ENCODE measurements around the gene HOXA3.

Gene HOXA3

DNA sequence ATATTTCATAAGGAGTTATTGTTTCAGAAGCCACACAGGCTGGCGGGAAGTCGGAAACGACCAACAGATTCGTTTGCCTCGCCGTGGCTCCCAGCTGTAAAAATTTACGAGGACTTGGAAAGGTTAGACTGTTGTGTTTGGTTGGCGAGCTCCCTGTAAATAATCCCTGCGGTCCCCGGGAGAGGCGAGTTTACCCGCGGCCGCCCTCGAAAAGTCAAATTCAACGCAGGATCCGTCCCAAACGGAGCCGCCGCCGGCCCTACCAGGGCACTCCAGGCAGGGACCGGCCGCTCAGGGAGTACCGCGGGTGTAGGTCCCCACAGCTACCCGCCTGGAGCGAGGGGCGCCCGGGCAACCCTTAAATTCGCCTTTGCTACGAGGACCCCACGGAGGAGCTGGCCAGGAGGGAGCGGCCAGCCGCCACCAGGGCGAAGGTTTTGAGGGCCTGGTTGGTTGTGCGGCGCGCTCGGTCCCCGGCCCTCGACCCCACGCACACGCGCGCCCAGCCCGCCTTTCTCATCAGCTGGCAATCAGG is 13.7 kb upstream of the HOXA3 start:
- DNase-seq (ENCODE audit: low spot score) = no peak

DNA sequence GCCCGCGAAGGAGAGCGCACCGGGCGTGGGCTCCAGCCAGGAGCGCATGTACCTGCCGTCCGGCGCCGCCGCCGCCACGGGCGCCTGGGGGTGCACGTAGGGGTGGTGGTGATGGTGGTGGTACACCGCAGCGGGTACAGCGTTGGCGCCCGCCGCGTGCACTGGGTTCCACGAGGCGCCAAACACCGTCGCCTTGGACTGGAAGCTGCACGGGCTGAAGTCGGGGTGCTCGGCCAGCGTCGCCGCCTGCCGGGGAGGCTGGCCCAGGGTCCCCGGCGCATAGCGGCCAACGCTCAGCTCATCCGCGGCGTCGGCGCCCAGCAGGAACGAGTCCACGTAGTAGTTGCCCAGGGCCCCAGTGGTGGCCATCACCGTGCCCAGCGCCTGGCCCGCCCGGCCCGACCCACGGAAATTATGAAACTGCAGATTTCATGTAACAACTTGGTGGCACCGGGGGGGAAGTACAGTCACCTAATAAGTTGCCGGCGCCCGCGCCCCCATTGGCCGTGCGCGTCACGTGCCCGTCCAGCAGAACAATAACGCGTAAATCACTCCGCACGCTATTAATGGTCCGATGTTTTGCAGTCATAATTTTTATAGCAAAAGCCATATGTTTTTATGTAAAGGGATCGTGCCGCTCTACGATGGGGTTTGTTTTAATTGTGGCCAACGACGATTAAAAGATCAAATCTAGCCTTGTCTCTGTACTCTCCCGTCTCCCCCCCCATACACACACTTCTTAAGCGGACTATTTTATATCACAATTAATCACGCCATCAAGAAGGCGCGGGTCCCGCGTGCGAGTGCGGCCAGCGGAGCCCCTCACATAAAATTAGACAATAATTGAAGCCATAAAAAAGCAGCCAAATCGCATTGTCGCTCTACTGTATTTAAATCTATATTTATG is 13.0 kb upstream of the HOXA3 start, which contains the start of gene HOXA9:
HOXA9 (minus strand) TSS at position 449 of the 907 bp plus-strand sequence; CDS start at position 369, 80 bp downstream.
- no peak for DNase-seq (ENCODE audit: low spot score)

DNA sequence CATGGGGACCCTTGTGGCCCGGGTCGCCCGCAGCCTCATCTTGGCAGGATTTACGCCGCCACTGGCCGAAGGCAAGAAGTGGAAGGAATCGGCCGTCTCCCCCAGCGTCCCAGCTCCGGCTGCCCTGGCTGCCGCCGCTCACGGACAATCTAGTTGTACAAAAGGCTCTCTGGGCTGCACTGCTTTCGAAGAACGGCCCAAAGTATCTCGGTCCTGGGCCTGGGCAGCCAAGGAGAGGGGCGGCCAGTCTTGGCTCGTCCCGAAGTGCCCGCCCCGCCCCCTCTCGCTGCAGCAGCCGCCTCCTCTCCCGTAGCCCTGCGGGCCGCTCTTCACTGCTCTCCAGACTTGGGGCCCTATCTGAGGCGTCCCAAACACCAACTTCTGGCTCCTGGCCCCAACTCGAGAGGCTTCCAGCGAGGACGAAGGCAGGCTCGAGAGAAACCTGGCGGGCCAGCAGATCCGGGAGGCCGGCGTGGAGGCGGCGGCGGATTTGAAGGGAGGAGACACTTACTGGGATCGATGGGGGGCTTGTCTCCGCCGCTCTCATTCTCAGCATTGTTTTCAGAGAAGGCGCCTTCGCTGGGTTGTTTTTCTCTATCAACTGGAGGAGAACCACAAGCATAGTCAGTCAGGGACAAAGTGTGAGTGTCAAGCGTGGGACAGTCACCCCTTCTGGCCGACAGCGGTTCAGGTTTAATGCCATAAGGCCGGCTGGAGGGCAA is 12.1 kb upstream of the HOXA3 start:
- DNase-seq (ENCODE audit: low spot score) = no peak

DNA sequence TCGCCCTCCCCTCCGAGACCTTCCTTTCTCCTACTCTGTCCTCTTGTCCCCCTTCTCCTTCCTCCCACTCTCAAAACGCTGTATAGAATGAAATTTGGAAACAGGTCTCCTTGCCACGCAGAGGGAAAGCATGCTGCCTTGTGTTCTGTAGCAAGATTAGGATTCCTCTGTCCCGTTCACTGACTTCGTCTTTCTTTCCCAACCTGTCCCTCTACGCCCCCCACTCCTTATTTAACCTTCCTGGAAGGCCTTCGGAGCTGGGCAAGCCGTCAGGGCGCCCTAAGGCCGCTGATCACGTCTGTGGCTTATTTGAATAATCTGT is 11.6 kb upstream of the HOXA3 start:
- no peak for DNase-seq (ENCODE audit: low spot score)

DNA sequence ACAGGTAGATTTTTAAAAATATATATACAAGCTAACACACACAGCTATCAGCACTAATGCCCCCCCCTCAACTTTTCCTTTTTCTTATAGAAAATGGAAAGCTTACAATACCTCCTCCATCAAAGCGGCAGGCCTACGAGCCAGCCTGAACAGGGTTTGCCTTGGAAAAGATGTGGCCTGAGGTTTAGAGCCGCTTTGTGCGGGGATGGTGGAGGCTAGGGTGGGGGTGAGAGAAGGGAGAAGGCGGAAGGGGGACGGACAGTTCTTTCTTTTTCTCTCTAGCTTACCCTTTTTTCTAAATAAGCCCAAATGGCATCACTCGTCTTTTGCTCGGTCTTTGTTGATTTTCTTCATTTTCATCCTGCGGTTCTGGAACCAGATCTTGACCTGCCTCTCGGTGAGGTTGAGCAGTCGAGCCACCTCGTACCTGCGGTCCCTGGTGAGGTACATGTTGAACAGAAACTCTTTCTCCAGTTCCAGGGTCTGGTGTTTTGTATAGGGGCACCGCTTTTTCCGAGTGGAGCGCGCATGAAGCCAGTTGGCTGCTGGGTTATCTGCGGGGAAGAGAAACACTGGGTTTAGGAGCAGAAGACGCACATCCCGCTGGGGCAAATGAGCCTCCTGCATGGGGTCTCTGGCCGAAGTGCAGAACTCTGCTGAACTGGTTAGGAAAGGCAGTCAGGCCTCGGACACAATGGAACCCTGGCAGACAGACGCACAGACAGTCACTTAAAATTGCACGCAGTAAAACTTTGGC is 11.1 kb upstream of the HOXA3 start:
- DNase-seq (ENCODE audit: low spot score) = no peak

DNA sequence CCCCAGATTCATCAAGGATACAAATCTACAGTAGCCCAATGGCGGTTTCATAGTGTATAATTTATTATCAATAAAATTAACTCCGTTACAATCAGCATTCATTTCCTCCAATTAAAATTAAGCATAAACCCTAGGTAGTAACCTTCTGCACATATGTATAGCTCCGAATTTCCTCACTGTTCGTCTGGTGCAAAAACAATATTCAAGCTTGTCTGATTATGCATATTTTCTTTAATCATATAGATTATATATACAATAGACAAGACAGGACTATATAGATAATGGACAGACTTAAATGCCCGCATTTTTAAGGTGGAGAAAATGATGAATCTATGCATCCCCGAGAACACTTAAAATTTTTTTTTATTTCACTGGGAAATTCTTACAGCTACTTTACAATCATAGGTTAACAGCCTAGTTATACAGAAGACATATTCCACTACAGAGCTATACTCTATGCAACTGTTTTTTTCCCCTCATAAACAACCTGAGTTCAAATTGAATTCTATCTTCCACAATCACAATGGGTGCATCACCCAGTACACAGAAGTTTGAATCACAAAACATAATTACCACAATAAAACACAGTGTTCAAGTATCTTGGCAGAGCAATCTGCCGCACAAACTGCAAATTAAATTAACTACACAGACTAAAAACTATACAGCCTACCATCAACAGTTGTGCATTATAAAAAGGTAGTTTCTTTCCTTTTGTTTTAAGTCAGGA is 10.3 kb upstream of the HOXA3 start:
- no peak for DNase-seq (ENCODE audit: low spot score)

DNA sequence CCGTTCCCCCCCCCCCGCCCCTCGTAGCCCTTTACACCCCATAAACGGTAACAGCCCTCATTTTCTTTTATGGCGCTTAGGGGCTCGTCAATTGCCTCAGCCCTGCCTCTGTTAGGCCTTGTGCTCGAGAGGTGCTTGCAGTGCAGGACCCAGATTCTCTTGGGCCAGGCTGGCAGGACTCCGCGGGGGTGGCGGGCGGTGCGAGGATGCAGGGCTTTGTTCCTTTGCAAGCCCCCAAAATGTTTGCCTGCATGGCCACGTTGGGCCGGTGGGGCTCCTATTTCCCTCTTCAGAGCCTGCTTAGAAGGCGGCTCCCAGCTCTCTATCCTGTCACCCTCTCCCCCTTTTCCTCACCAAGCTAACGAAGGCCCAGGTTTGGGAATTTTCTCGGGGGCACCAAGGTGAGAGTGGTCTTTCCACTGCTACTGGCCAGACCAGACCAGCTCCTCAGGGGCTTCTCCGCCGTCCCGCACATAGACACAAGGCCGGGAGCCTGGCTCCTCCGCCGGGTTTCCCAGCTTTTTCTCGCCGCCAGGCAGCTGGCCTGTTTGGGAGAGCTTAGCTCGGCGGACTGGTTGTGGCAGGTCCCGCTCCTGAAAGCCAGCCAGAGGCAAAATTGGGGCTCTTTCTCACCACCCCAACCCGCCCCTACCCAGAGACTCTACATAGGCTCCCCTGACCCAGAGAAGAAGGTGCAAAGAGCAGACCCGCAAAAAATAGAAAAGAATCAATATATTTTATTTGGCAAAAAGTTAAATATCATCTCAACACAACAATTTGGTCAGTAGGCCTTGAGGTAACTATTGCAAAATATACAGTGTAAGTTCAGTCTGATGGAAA is 9.6 kb upstream of the HOXA3 start:
- no peak for DNase-seq (ENCODE audit: low spot score)

DNA sequence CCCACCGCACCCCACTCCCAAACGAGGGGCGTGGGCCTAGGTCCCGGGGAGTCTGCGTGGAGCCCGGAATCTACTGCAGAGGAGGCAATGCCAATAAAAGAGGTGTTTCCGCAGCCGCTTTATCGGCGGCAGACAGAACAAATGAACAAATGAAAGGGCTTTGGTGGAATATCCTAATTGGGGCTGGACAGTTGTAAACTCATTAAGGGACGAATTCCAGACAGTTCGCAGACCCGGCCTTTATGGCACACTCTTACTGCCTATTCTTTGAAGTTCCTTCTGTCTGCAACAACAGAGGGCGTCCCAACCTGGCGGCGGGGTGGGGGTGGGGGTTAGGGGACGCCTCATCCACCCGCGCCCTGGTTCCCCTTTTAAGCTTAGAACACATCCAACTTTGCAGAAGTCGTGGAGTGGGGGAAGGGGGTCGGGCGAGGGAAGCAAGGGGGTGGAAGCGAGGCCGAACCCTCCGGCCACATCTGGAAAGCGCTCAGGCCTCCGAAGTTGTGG is 8.9 kb upstream of the HOXA3 start:
- DNase-seq (ENCODE audit: low spot score) = no peak

DNA sequence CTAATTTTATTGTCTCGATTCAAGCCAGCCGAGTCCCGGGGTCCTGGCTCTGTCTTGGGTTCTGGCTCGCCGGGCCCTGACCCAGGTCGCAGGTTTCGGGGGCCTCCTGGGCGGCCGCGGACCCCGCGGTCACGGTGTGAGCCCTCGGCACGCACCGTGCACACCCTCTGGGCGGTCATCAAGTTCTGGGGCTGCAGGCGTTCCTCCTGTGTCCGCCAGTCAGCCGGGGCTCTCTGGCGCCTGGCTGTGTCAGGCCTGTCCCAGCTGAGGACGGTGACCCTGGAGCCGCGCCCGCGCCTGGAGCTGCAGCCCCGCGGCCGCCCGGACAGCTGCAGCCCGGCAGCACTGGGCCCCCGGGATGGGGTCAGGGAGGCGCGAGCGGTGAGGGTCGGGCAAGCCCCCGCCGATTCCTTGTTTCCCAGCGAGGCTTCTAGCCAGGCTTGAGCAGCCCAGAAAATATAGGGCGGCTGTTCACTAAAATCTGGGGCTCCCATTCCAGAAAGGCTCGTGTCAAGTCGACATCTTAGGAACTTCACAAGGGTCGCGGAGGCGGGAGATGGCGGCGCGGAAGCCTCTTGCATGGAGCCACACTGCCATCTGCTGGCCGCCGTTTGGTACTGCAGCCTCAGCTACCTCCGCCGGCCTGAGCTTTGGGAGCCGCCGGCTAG is 8.3 kb upstream of the HOXA3 start:
- peak; percentile 92 for DNase-seq (ENCODE audit: low spot score)

DNA sequence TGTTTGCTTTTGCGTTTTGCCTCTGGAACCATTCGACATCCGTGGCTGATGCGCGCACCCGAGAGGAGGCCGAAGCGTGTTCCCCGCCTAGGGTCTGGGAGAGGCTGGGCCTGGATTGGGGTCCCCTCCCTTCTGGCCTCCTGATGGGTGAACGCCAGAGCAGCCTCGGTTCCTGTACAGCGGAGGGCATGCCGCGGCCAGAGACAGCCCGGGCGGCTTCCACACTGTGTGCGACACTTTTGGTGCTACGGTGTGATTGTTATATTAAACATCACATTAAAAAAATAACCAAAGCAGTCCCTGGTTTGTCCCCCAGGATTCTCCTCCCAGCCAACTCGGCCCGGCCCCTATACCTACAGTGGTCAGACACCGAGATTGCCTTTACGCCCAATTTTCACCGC is 7.8 kb upstream of the HOXA3 start:
- no peak for DNase-seq (ENCODE audit: low spot score)

DNA sequence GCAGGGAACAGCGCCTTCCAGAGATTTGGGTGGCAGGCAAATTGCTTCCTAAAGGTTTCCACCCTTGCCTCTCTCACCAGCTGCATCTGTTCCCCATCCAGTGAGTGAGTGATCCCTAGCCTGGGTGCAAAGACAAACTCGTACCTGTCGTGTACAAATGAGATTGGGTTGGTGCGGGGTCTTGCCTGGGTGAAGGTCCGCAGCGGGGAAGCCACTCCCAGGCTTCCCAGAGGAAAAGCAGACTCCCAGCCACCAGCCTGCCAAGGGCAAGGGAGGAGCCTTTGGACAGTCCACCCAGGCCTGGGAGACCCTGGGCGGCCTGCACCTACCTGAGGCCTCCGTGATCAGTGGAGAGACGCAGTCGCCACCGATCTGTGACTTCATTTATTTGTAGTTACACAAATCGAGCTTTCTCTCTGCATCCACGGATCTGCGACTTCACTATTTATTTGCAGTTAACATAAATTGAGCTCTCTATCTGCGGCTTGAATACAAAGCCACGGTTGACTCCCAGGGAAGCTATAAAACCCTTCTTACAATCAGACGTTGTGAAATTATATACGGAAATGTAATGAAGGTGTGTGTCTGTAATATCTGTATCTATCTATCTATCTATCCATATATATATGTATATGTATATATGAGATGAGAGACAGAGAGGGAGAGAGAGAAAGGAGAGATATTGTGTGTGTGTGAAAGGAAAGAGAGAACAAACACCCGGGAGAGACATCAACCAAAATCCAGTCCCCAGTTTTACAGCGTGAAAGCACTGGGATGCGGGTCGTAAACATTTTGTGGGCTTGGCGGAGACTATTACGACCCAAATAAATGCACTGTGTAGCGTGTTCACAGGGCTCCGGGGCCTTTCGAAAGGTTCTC is 7.1 kb upstream of the HOXA3 start:
- no peak for DNase-seq (ENCODE audit: low spot score)

DNA sequence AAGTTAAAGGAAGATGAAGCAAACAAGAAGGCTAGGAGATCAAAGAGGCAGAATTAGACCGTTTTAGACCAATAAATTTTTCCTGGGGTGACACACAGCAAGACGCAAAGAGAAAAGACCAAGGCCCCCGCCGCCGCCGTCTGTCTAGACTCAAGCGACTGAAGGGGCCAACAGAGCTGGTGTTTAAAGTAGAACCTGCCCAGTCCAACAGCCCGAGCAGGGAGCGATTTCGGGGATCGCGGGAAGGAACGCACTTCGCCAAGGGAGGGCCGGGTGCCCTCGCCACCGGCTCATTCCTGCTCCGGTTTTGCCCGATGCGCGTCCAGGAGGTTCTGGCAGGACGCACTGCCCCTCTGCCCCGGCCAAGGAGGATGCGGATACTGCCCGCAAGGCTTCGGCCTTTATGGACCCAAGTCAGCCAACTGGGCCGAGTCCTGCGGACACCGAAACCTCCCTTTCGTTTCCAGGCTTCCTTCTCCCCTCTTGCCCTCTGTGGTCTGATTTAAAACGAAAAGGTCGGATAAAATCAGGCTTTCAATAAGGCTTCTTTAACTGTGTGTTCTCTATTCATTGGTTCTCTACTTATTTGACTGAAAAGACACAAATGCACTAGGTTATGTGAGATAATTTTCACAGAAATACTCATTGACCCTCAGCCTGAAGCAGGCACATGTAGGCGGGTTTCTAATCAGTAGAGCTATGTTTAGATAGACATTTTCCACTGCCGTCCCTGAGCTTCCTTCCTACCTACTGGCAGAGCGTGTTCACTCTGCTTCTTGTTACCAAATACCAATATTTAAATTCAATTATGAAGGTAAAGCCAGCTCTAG is 6.3 kb upstream of the HOXA3 start:
- DNase-seq (ENCODE audit: low spot score) = no peak

DNA sequence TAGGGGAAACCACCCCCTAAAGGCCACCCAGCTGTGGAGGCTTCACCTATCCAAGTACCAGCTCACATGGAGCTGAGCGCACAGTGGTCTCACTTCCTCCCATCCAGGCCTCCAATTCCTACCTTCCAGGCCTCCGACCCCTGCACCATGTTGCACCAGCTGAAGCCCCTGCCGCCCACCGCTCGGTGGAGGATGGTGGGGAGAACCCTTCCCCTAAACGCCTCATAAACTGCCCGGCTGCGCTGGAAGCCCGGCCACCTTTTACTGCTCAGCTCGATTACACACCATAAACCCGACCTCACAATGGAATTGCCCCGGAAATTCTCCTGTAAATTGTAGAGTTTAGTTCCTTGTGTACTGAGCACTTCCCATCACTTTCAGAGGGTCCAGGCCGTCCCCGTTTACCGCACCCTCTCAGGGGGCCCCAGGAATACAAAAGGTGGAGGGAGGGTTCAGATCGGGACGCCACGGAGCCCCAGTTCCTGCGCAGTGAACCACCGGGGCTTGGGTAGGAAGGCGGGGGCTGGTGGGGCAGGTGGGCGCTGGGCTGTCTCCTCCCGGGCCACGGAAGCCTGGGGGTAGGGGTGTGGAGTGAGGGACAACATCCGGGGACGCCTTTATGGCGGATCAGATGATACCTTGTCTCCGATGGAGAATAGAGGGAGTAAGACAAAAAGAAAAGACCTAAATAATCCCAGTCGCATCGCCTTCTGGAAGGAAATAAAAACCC is 5.5 kb upstream of the HOXA3 start:
- DNase-seq (ENCODE audit: low spot score) = no peak

DNA sequence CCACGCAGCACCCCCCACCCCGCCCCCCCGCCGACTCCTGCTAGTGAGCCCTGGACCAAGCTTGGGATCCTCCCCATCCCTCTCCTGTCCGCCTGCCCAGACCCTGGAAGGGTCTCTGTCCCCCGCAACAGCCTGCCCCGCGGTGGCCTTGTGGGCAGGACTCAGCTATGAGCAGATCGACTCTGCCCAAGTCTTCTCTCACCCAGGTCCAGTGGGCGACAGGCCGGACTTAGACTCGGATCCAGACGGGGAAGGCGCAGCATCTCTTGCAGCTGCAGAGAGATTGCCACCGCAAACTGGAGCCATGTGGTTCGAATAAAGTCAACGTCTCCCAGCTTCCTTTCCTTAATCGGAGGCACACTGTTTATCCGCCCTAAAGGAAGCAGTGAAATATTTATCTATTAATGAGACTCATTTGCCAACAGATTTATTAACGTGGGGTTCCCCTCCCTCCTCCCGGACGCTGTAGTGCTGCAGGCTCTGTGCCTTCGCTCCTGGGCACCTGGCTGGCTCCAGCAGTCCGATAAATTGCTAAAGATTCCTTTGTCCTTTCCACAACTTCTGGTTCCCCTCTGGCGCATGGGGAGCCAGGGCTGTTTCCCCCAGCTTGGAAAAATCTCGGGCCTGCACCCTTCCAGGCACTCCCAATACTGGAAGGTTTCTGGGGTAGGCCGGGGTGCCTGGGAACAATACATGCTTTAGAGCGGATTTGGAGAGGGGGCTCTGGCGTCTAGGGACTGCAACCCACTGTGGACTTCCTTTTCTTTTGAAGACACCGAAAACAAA is 4.7 kb upstream of the HOXA3 start:
- no peak for DNase-seq (ENCODE audit: low spot score)

DNA sequence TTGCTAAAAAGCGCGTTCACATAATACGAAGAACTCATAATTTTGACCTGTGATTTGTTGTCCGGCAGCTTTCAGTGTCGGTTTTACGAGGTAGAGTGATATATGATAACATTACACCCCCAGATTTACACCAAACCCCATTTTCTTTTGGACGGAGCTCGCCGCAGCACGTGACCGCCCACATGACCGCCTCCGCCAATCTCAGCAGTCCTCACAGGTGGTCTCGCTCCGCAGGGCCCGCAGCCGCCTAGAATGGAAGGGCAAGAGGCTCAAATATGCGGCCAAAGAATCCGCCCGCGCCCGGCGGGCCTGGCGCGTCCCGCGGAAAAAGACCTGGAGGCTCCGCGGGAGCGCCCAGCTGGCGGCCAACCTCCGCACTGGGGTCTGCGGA is 4.1 kb upstream of the HOXA3 start, which contains the start of gene HOXA7:
HOXA7 (minus strand) TSS at position 168 of the 391 bp plus-strand sequence; CDS start at position 38, 130 bp downstream.
- peak; percentile 90 for DNase-seq (ENCODE audit: low spot score)

DNA sequence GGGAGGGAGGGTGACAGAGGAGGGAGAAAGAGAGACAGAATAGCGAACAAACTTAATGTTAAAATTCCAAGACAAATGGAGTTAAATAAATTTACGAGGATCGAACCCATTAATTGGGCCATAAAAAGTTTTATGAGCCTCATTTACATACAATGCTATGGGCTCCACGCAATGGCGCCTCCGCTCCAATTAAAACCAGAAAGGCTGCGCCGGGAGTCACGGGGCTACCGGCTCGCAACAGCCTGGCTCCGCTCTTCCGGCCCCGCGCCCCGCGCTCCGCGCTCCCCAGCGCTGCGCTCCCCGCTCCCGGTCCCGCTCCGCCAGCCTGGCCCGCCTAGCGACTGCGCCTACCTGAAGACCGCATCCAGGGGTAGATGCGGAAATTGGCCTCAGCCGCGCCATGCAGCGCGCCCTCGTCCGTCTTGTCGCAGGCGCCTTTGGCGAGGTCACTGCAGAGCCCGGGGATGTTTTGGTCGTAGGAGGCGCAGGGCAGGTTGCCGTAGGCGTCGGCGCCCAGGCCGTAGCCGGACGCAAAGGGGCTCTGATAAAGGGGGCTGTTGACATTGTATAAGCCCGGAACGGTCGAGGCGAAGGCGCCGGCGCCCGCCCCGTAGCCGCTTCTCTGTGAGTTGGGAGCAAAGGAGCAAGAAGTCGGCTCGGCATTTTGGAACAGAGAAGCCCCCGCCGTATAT is 3.6 kb upstream of the HOXA3 start:
- DNase-seq (ENCODE audit: low spot score) = peak; percentile 63
